Measurements from ENCODE around the gene MAGEF1. TPM values are rescaled to one million over a fixed set of nuclear protein-coding genes. Genes with fewer than 3 reads are reported as not detected.

The MAGEF1 gene
- 10 to 100 TPM; 10.3 to 16.5 (median 12.3) TPM for total RNA-seq

GRCh38 chr3:184711493-184712247 is at the start of gene MAGEF1:
Gene MAGEF1 (minus strand): TSS chr3:184712064. CDS start chr3:184711821, 243 bp downstream.
- no peak for TF ChIP-seq CTCF (IDR thresholded peaks at IDR 0.05; ENCODE audit: low read depth)

- TF ChIP-seq CTCF (IDR thresholded peaks at IDR 0.05; ENCODE audit: low read depth), result no peak
Measured at GRCh38 chr3:184761075-184761841, 49.4 kb upstream of the MAGEF1 start.

GRCh38 chr3:184760337-184761074 is 48.6 kb upstream of the MAGEF1 start:
- no peak for TF ChIP-seq CTCF (IDR thresholded peaks at IDR 0.05; ENCODE audit: low read depth)

- TF ChIP-seq CTCF (IDR thresholded peaks at IDR 0.05; ENCODE audit: low read depth), result no peak
Measured at GRCh38 chr3:184759666-184760200, 47.9 kb upstream of the MAGEF1 start.

- TF ChIP-seq CTCF (IDR thresholded peaks at IDR 0.05; ENCODE audit: low read depth), result no peak
Measured at GRCh38 chr3:184758056-184758455, 46.2 kb upstream of the MAGEF1 start.

GRCh38 chr3:184757022-184757651 is 45.3 kb upstream of the MAGEF1 start:
- TF ChIP-seq CTCF (IDR thresholded peaks at IDR 0.05; ENCODE audit: low read depth), result no peak
